NCI-H1105 (cell line): ENCODE measurements around the gene GPRASP2.
"Not testable (repeated sequence)": the region's sequence is repeated elsewhere in the genome, so short reads cannot be mapped to it uniquely, and the experiment has no call there.

Experiments
- DNase-seq: peaks from one replicate; lab custom pipeline; 2025; lab: John Stamatoyannopoulos, UW

GPRASP2 gene

DNA sequence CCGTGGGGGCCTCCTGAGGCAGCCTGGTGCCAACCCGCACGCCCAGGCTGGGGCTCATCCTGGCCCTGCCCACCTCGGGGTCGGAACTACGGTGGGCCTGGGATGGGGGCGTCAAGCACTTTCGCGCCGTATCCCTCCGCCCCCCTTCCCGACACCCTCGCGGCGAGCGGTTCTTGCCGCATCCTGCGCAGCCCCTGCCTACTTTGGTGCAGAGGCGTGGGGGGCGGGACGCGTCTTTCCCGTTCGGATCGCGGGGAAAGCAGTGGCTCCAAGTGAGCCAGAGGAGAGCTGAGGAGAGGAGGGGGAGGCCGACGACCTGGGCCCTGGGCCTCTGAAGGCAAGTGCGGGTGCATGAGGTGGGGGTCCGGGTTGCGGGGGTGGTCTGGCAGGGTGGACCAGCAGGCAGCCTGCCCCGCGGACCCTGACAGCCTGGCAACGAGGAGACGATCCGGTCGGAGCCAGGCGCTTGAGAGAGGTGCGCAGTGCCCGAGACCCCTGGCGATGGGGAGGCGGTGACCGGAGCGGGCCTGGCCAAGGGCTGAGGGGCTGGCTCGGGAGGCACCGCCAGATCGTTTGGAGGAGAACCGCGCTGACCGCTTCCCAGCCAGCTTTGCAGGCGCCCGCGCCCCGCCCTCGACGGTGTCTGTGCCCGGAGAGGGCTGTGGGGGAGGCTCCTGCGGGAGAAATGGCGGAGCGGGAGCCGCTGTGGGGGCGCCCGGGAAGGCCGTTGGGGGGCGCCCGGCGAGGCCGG lies at the start of gene GPRASP2:
Gene GPRASP2, plus strand, starts transcription at position 233 of the 751 bp plus-strand sequence. CDS start 2,422 bp downstream, outside the sequence.
- no peak for DNase-seq

DNA sequence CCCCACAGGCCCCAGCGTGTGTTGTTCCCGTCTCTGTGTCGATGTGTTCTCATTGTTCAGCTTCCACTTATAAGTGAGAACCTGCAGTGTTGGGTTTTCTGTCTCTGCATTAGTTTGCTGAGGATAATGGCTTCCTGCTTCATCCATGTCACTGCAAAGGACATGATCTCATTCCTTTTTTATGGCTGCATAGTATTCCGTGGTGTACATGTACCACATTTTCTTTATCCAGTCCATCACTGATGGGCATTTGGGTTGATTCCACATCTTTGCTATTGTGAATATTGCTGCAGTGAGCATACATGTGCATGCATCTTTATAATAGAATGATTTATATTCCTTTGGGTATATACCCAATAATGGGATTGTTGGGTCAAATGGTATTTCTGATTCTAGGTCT lies 48.4 kb upstream of the GPRASP2 start:
- DNase-seq, result not testable (repeated sequence)

DNA sequence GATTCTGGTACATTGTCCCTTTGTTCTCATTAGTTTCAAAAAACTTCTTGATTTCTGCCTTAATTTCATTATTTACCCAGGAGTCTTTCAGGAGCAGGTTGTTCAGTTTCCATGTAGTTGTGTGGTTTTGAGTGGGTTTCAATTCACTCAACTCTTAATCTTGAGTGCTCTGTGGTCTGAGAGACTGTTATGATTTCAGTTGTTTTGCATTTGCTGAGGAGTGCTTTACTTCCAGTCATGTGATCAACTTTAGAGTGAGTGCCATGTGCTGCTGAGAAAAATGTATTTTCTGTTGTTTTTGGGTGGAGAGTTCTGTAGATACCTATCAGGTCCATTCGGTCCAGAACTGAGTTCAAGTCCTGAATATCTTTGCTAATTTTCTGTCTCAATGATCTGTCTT lies 45.2 kb upstream of the GPRASP2 start:
- not testable (repeated sequence) for DNase-seq

DNA sequence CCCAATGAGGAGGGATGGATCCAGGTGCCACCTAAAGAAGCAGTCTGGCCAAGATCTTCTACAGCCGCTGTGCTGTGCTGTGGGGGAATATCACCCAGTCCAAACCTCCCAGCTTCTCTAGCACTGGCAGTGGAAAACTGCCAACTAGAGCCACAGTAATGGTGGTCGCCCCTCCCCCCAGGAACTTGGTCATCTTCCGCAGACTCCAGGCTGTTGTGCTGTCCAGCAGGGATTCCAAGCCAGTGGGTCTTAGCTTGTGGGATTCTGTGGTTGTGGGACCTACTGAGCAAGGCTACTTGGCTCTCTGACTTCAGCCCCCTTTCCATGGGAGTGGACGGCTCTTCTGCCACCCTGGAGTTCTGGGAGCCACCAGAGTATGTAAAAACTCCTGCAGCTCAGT lies 42.7 kb upstream of the GPRASP2 start:
- DNase-seq, result no peak

DNA sequence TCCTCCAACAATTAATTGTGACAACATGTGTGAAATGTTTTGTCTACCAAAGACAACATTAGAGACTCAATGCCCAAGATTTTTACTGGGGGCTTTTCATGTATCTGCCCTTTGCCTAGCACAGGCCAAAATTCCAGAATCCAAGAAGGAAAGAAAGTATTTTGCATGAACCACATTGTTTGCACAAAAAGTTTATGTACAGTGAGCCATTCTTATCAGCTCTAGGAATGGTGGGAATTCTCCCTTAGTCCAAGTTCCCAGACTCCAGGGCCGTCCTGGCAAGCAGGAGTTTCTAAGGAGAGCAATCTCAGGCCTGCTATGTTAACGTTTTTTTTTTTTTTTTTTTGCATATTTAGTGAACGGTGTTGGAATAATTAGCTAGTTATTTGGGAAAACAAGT lies 39.4 kb upstream of the GPRASP2 start:
- DNase-seq, result no peak

DNA sequence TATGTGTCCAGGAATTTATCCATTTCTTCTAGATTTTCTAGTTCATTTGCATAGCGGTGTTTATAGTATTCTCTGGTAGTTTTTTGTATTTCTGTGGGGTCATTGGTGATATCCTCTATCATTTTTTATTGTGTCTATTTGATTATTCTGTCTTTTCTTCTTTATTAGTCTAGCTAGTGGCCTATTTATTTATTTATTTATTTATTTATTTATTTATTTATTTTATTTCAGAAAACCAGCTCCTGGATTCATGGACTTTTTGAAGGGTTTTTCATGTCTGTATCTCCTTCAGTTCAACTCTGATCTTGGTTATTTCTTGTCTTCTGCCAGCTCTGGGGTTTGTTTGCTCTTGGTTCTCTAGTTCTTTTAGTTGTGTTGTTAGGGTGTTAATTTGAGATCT lies 34.8 kb upstream of the GPRASP2 start:
- DNase-seq, result not testable (repeated sequence)

DNA sequence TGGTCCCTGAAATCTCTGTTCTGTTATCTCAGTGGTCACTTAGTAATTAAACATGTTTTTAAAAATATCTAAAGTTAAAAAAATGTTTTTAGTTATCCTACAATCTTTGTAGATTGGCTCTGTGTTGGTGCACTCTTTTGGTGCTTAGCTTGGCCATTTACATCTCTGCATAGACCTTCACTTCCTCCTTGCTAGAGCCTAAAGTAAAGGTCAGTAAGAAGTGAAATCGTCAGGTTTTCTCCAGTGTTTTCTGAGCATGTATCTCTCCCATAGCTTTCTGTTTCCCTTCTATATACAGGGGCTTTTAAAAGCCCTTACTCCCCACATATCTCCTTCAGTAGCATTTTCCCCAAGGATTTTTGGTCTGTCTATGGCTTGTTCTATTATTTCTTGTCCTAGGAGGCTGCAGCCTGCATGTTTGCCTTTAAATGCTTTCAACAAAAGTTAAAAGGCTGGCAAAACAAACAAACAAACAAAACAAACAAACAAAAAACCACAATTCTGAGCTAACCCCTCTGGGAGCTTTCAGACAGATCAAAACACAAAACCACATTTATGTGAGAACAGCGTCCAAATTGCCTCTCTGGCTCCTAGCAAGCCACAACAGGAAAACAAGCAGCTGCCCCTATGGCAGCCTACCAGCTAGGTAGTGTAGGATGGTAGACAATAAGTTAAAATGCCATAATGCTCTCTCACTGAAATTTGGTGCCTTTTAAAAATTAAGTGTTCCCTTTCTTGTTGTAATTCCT lies 27.3 kb upstream of the GPRASP2 start:
- DNase-seq, result peak; percentile 2

DNA sequence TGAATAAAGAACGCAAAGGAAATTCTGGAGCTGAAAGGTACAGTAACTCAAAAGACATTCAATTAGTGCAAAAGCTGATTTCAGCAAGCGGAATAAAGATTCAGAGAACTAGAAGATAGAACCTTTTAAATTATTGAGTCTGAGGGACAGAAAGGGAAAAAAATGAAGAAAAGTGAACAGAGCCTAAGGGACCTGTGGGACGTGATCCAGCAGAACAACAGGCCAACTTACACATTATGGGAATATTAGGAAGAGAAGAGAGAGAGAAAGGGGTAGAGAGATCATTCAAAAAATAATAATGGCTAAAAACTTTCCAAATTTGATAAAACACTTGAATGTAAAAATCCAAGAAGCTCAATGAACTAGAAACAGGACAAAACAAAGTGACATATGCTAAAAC lies 17.5 kb upstream of the GPRASP2 start:
- DNase-seq, result no peak

DNA sequence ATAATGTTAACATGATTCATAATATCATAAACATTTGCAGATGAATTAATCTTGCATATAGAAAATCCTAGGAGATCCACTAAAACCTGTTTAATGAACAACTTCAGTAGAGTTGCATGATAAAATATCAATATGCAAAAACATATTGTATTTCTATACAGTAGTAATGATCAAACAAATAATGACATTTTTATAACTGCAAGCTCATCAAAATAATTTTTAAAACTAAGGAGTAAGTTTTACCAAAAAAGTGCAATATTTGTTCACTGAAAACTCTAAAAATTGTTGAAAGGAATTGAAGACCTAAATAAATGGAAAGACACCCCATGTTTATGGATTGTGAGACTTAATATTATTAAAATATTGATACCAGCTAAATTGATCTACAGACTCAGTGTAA lies 15.9 kb upstream of the GPRASP2 start:
- DNase-seq, result no peak

DNA sequence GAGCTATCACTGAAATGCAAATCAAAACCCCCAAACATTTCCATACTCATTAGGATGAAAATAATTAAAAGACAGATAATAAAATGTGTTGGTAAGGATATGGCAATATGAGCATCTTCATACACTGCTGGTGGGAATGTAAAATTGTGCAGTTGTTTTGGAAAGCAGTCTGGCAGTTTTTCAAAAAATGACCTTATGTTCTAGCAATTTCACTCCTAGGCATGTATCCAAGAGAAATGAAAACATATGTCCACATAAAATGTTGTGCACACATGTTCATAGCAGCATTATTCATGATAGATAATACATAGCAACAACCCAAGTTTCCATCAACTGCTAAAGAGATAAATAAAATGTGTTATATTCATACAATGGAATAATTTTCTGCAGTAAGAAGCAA lies 14.8 kb upstream of the GPRASP2 start:
- no peak for DNase-seq

DNA sequence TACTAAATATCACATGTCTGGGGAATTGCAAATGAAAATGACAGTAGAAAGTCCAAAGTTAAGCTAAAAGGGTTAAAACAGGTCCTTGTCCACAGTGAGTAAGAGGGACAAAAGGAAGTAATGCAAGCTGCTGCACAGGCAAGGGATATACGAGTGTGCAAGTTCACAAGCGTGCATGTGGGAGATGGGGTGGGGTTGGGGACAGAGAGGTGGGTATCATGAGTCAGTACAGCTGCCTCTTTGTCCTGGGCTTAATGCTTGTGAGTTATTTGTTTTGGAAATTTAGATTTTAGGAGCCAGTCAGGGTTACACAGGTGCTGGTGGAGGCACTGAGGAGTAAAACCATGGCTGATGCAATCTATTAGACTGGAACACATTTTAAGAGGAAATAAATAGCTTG lies 3.3 kb upstream of the GPRASP2 start:
- DNase-seq, result no peak

DNA sequence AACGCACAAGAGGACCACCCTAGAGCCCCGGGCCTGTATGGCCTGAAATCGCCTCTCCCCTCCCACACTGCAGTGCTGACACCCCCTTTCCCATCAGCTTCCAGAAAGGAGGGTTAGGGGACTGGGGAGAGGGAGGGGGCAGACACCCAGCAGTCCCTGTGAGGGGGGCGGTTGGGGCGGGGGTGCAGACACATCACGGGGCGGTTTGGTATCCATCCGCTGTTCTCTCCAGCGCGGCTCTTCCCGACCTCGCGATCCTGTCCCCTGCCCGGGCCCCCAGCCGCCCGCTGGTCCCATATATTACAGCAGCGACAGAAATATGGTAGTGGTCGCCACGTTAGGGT lies 404 bp upstream of the GPRASP2 start:
- no peak for DNase-seq

DNA sequence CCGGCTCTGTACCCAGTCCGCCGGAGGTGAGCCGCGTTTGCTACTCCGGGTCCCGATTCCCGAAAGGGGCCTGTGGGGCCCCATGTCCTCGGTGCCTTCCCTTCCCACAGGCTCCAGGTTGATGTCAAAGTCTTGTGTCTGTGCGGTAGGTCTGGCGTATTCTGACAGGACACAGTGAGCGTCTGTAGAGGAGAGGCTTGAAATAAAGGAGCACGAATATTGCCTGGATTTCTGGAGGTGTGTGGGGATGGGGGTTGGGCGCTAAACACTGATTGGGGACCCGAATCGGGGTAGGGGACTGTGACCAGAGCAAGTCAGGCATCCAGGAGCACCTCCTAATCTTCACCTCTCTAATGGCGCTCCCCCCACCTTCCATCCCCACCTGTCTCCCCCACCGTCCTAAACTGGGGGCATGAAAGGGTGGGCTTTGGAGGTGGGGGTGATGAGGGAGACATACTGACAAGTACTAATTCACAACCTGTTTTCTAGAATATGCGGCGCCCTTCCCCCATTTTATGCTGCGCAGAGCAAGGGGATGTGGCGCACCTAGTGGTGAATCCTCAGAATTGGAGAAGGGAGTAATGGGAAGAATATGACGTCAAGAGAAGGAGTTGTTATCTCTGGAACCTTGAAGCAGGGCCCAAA lies 855 bp downstream of the GPRASP2 start:
- DNase-seq, result peak; percentile 30

DNA sequence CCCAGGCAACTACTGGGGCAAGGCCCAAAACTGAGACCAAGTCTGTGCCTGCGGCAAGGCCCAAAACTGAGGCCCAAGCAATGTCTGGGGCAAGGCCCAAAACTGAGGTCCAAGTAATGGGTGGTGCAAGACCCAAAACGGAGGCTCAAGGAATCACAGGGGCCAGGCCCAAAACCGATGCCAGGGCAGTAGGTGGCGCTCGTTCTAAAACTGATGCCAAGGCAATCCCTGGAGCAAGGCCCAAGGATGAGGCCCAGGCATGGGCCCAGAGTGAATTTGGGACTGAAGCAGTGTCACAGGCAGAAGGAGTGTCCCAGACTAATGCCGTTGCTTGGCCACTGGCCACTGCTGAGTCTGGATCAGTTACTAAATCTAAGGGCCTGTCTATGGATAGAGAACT lies 2.7 kb downstream of the GPRASP2 start:
- DNase-seq, result no peak

DNA sequence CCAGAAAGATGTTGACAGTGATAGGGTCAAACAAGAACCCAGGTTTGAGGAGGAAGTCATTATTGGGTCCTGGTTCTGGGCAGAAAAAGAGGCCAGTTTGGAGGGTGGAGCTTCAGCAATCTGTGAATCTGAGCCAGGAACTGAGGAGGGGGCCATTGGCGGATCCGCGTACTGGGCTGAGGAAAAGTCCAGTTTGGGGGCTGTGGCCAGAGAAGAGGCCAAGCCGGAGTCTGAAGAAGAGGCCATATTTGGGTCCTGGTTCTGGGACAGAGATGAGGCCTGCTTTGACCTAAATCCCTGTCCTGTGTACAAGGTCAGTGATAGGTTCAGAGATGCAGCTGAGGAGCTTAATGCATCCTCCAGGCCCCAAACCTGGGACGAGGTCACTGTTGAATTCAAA lies 3.7 kb downstream of the GPRASP2 start:
- no peak for DNase-seq

DNA sequence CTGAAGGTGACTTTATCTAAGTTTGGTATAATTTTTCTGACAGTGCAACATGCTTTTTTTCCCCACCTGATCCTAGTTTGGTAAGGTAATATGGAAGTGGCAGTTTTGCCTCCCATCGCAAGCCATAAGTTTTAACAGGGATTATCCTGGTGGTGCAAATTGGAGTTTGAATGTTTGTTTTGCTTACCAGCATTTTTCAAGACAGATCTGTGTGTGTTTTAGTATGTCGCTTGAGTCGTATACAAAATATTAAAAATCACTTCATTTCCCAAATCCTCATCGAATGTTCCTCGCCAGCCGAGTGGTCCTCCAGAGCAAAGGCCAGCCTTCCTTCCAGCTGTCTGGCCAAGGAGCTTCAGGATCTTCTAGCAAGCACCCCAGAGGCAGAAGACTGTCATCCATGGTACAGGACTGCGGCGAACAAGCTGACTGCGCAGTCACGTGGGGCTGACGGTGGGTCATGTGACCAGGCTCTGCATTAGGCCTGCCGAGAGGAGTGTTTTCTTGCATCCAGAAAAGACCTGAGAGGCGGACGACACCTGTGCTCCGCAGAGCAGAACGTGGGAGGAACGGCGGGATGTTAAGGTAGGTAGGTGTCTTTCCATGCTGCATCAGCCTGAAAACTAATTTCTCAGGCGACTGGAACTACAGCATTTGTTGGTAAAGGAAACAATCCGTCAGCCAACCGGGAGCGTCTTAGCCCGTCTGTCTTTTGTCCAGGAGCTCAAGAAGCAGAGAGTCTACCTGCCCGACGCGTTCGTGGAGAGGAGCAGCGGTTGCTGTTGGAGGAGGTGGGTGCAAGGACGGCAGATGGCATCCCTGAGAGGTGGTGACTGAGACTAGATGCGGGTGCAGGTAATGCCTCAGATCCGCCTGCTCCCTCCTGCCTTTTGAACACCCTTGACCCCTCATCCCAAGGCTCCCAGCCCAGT lies 8.3 kb downstream of the GPRASP2 start, which contains the start of gene GPRASP3:
Gene GPRASP3, plus strand, starts transcription at position 507 of the 932 bp plus-strand sequence. CDS start 28,253 bp downstream, outside the sequence.
- DNase-seq, result peak; percentile 56

DNA sequence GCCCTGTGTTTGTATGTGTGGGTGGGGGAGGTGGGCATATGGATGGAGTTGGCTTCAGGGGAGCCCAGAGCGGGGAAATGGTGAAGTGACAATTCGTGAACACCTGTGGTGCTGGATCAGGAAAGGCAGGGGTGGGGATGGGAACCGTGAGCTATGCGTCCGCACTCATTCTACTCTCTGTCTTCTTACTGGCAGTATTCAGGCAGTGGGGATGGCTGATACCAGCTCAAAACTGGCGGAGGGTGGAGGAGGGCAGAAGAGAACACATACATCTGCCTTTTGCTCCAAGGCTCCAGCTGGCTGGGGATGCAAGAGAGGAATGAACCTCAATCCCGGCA lies 8.9 kb downstream of the GPRASP2 start:
- not testable (repeated sequence) for DNase-seq

DNA sequence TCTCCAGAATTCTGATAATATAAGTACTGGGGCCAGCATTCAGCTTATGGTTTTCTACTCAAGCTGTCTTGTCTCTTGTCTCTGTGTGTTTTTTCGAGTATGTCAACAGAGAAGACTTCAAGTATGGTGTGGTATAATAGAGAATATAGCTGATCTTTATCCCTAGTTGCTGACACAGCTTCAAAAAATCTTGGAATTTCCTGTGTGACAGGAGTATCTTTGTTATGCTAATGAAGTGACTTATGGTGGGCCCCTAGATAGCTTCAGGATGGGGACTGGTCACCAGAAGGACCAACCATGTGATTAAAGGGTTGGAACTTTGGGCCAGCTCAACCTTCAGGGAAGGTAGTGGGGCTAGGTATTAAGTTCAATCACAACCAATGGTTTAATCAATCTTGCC lies 11.2 kb downstream of the GPRASP2 start:
- DNase-seq, result no peak

DNA sequence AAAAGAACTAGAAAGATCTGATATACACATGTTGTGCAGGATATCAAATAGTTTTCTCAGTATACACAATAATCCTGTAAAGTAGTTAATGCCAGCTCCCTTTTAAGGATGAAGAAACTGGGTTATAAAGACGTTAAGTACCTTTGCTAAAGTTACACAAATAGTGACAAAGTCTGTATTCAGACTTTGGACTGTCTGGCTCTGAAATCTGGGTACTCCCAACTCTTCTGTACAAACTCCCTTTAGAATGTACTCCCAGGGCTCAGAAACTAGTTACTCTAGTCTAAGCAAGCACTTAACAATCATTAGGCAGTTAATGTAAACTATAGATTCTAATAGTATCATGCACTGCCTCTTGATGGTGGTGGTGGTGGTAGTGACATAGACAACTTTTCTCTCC lies 15.5 kb downstream of the GPRASP2 start:
- no peak for DNase-seq

DNA sequence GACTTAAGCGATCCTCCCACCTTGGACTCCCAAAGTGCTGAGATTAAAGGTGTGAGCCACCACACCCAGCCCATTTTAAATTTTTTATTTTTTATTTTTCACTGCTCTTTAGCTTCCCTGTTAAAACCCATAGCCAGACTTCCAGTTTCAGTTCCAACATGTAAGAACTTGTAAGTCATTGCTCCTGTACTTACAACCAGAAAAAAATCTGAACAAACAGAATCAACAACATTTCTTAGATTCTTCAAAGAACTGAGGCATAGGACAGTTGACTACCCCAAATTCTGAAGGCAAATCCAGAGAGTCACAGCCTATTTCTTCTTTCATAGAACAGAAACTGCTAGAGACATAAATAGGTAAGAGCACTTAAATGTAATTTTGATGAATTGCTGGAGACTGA lies 16.4 kb downstream of the GPRASP2 start:
- no peak for DNase-seq

DNA sequence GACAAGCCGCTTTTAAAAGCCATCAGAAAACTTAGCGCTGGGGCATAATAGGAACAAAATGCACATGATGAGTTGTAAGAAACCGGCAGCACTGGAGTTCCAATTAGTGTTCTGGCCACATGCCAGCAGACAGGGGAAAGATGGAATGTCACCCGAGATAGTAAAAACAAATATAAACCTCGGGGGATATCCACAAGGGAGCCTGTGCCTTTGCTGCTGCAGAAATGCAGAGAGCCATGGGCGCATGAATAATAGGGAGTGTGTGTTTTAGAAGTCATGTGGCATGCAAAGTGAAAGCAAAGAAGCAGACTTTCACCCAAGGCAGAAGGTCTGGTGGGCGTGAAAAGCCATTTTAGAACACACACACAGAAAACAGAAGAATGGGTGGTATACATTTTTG lies 27.4 kb downstream of the GPRASP2 start:
- no peak for DNase-seq

DNA sequence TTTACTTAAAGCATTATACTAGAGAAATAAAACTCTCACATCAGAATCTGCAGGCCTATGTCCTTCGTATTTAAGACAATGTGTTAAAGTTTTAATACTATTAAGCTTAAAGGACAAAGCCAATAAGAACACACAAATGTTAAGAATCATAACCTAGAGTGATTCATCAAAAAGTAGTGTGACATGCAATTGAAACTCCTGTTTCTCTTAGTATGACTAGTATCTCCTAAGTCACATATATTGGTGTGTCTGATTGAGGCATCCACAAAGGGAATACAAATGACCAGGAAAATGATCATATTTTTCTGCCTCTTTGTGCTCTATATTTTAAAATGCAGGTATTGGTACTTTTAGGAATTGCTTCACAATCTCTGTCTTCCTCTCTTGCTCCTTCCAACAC lies 32.1 kb downstream of the GPRASP2 start:
- DNase-seq, result no peak
